Measurements from ENCODE around the gene PHYHIPL.

GRCh38 chr10:59143544-59143943 lies 32.9 kb upstream of the PHYHIPL start:
- no peak for TF ChIP-seq CTCF (IDR thresholded peaks at IDR 0.05; ENCODE audit: insufficient read depth, low read depth, low read length)
- TF ChIP-seq EZH2 (IDR thresholded peaks at IDR 0.05; ENCODE audit: insufficient read depth, low read length), result no peak
